ENCODE results near the gene URGCP.
A peak's percentile ranks its signal among the peaks of the same experiment; 100 is the strongest.

The URGCP gene

DNA sequence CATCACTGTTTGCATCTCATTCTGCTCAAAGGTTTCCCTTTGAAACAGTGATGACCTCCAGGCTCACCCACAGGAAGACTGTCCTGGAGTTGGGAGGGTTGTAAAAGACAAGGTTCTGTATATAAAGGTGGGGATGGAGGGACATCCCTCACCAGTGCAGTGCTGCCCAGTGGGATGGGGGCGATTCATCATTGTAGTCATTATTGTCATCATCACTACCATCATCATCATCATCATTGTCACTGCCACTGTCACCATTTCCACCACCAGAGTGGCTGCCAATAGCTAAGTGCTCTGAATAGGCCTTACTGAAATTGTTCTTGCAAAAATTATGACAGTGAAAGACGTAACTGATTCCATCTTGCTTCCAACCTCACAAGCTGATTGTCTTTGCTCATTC, 61.7 kb downstream of the URGCP start:
- ATAC-seq (ENCODE audit: insufficient read depth, low read depth): no peak
- Histone ChIP-seq H3K27me3 (ENCODE audit: insufficient read depth, low read length, poor library complexity) (peaks cover 3% of the 10 kb centered on the region), H3K27ac (ENCODE audit: low read length) (no peak overlapping the region), H3K9me3 (ENCODE audit: insufficient read depth, low read length, severe bottlenecking) (no peaks in the 10 kb centered on the region), H3K4me1 (ENCODE audit: insufficient read depth, low read length) (no peaks in the 10 kb centered on the region), H3K79me2 (ENCODE audit: insufficient read depth, low read length) (no peaks in the 10 kb centered on the region), H4K20me1 (ENCODE audit: insufficient read depth, low read length) (no peaks in the 10 kb centered on the region), H3K9ac (ENCODE audit: low read depth, low read length) (no peak overlapping the region), H3K36me3 (ENCODE audit: insufficient read depth, low read length) (no peaks in the 10 kb centered on the region), H3K4me2 (ENCODE audit: insufficient read depth, low read length) (no peak overlapping the region), H3K4me3 (ENCODE audit: low read depth in 1 of 2, low read length in 2 of 2) (no peak overlapping the region), H2AFZ (ENCODE audit: low read depth, low read length) (no peak overlapping the region)
- TF ChIP-seq, protein P1, sequence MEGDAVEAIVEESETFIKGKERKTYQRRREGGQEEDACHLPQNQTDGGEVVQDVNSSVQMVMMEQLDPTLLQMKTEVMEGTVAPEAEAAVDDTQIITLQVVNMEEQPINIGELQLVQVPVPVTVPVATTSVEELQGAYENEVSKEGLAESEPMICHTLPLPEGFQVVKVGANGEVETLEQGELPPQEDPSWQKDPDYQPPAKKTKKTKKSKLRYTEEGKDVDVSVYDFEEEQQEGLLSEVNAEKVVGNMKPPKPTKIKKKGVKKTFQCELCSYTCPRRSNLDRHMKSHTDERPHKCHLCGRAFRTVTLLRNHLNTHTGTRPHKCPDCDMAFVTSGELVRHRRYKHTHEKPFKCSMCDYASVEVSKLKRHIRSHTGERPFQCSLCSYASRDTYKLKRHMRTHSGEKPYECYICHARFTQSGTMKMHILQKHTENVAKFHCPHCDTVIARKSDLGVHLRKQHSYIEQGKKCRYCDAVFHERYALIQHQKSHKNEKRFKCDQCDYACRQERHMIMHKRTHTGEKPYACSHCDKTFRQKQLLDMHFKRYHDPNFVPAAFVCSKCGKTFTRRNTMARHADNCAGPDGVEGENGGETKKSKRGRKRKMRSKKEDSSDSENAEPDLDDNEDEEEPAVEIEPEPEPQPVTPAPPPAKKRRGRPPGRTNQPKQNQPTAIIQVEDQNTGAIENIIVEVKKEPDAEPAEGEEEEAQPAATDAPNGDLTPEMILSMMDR (IDR thresholded peaks at IDR 0.05; ENCODE audit: borderline replicate concordance, extremely low read depth, low read length, poor library complexity, severe bottlenecking): no peak
- no peak for TF ChIP-seq EZH2 (IDR thresholded peaks at IDR 0.05; ENCODE audit: borderline replicate concordance, low read depth, low read length, severe bottlenecking)
- DNase-seq: no peak

DNA sequence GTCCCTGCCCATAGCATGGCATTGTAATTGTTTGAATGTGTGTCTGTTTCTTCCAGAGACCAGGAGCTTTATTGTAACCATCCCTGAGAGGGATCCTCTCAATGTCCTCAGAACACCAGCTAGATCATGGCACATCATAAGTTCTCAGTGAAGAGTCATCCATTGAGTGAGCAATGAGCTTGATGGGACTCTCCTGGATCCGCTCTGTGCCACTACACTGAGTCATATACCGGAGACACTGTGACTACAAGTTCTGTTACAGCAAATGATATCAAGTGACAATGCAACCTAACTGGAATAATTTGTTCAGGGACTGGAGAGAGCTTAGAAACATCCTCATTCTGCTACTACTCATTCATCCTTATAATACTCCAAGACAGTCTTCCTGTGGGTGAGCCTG, 62.1 kb downstream of the URGCP start:
- no peak for DNase-seq
- H3K27ac ChIP-seq (ENCODE audit: low read length): no peak overlapping the region
- no peaks in the 10 kb centered on the region for H4K20me1 ChIP-seq (ENCODE audit: insufficient read depth, low read length)
- H2AFZ ChIP-seq (ENCODE audit: low read depth, low read length): no peak overlapping the region
- ATAC-seq (ENCODE audit: insufficient read depth, low read depth): no peak
- no peak overlapping the region for H3K9ac ChIP-seq (ENCODE audit: low read depth, low read length)
- TF ChIP-seq EZH2 (IDR thresholded peaks at IDR 0.05; ENCODE audit: borderline replicate concordance, low read depth, low read length, severe bottlenecking): no peak
- TF ChIP-seq, protein P1 (IDR thresholded peaks at IDR 0.05; ENCODE audit: borderline replicate concordance, extremely low read depth, low read length, poor library complexity, severe bottlenecking): no peak
- no peaks in the 10 kb centered on the region for H3K36me3 ChIP-seq (ENCODE audit: insufficient read depth, low read length)
- no peaks in the 10 kb centered on the region for H3K4me1 ChIP-seq (ENCODE audit: insufficient read depth, low read length)
- H3K27me3 ChIP-seq (ENCODE audit: insufficient read depth, low read length, poor library complexity): peaks cover 3% of the 10 kb centered on the region
- no peaks in the 10 kb centered on the region for H3K79me2 ChIP-seq (ENCODE audit: insufficient read depth, low read length)
- H3K4me3 ChIP-seq (ENCODE audit: low read depth in 1 of 2, low read length in 2 of 2): no peak overlapping the region
- H3K4me2 ChIP-seq (ENCODE audit: insufficient read depth, low read length): no peak overlapping the region
- H3K9me3 ChIP-seq (ENCODE audit: insufficient read depth, low read length, severe bottlenecking): no peaks in the 10 kb centered on the region

DNA sequence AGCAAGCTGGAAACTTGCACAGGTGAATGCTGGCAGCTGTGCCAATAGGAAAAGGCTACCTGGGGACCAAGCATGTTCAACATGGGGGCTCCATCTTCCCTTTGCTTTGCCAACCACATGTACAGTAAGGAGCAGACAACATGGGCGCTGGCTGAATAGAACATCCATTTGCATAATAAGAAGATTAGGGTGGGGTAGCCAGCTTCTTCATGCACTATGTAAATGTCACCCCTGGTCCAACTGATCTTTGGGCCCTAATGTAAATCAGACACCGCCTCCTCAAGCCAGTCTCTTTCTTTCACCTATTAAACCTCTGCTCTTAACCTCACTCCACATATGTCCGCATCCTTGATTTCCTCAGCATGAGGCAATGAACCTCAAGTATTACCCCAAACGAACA, 63.1 kb downstream of the URGCP start:
- no peak overlapping the region for H3K4me3 ChIP-seq (ENCODE audit: low read depth in 1 of 2, low read length in 2 of 2)
- no peak overlapping the region for H2AFZ ChIP-seq (ENCODE audit: low read depth, low read length)
- DNase-seq (no peak), ATAC-seq (ENCODE audit: insufficient read depth, low read depth) (no peak)
- no peaks in the 10 kb centered on the region for H4K20me1 ChIP-seq (ENCODE audit: insufficient read depth, low read length)
- H3K27me3 ChIP-seq (ENCODE audit: insufficient read depth, low read length, poor library complexity): peaks cover 3% of the 10 kb centered on the region
- H3K9ac ChIP-seq (ENCODE audit: low read depth, low read length): no peak overlapping the region
- no peaks in the 10 kb centered on the region for H3K9me3 ChIP-seq (ENCODE audit: insufficient read depth, low read length, severe bottlenecking)
- H3K79me2 ChIP-seq (ENCODE audit: insufficient read depth, low read length): no peaks in the 10 kb centered on the region
- peaks cover 5% of the 10 kb centered on the region for H3K4me1 ChIP-seq (ENCODE audit: insufficient read depth, low read length)
- TF ChIP-seq, protein P1 (IDR thresholded peaks at IDR 0.05; ENCODE audit: borderline replicate concordance, extremely low read depth, low read length, poor library complexity, severe bottlenecking): no peak
- no peaks in the 10 kb centered on the region for H3K36me3 ChIP-seq (ENCODE audit: insufficient read depth, low read length)
- no peak overlapping the region for H3K4me2 ChIP-seq (ENCODE audit: insufficient read depth, low read length)
- no peak overlapping the region for H3K27ac ChIP-seq (ENCODE audit: low read length)

DNA sequence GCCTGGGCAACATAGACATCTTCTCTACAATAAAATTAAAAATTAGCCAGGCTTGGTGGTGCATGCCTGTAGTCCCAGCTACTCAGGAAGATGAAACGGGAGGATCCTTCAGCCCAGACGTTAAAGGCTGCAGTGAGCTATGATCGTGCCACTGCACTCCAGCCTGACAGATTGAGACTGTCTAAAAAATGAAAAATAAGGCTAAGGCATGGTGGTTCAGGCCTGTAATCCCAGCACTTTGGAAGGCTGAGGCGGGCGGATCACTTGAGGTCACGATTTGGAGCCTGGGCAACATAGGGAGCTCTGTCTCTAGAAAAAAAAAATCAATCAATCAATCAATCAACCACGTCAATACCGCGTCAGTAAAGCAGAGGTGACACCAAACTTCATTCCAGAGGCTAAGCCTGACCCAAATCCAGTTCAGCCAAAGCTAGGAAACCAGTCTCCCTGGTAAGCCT, 68.2 kb downstream of the URGCP start:
- Histone ChIP-seq H3K4me2 (ENCODE audit: insufficient read depth, low read length) (peak overlapping the region; percentile 84), H3K27ac (ENCODE audit: low read length) (peak overlapping the region; percentile 81), H2AFZ (ENCODE audit: low read depth, low read length) (peak overlapping the region; percentile 99), H3K4me1 (ENCODE audit: insufficient read depth, low read length) (peaks cover 27% of the 10 kb centered on the region), H4K20me1 (ENCODE audit: insufficient read depth, low read length) (no peaks in the 10 kb centered on the region), H3K4me3 (ENCODE audit: low read depth in 1 of 2, low read length in 2 of 2) (peak overlapping the region in 1 of 2 experiments; percentile 66; a peak in 3 of 4 replicates), H3K9me3 (ENCODE audit: insufficient read depth, low read length, severe bottlenecking) (no peaks in the 10 kb centered on the region), H3K9ac (ENCODE audit: low read depth, low read length) (peak overlapping the region; percentile 69), H3K79me2 (ENCODE audit: insufficient read depth, low read length) (no peaks in the 10 kb centered on the region), H3K27me3 (ENCODE audit: insufficient read depth, low read length, poor library complexity) (peaks cover 3% of the 10 kb centered on the region), H3K36me3 (ENCODE audit: insufficient read depth, low read length) (no peaks in the 10 kb centered on the region)
- ATAC-seq (ENCODE audit: insufficient read depth, low read depth) (no peak), DNase-seq (no peak)
- no peak for TF ChIP-seq EZH2 (IDR thresholded peaks at IDR 0.05; ENCODE audit: borderline replicate concordance, low read depth, low read length, severe bottlenecking)
- TF ChIP-seq, protein P1 (IDR thresholded peaks at IDR 0.05; ENCODE audit: borderline replicate concordance, extremely low read depth, low read length, poor library complexity, severe bottlenecking): no peak
